ENCODE results near the gene SLC15A3. TPM values are rescaled to one million over a fixed set of nuclear protein-coding genes. Genes with fewer than 3 reads are reported as not detected.

The SLC15A3 gene
- total and polyA plus RNA-seq, 2 donors from 2014 or later, result 26.6 to 27.0 TPM

- no peaks in the 10 kb centered on the region for H3K9me3 ChIP-seq (ENCODE audit: control insufficient read depth in 2 of 3, insufficient read depth in 1 of 3, low read length in 3 of 3)
- no peaks in the 10 kb centered on the region for H3K4me1 ChIP-seq (ENCODE audit: control insufficient read depth in 2 of 3, insufficient read depth in 2 of 3, low read depth in 1 of 3, low read length in 3 of 3)
- TF ChIP-seq, protein P1, sequence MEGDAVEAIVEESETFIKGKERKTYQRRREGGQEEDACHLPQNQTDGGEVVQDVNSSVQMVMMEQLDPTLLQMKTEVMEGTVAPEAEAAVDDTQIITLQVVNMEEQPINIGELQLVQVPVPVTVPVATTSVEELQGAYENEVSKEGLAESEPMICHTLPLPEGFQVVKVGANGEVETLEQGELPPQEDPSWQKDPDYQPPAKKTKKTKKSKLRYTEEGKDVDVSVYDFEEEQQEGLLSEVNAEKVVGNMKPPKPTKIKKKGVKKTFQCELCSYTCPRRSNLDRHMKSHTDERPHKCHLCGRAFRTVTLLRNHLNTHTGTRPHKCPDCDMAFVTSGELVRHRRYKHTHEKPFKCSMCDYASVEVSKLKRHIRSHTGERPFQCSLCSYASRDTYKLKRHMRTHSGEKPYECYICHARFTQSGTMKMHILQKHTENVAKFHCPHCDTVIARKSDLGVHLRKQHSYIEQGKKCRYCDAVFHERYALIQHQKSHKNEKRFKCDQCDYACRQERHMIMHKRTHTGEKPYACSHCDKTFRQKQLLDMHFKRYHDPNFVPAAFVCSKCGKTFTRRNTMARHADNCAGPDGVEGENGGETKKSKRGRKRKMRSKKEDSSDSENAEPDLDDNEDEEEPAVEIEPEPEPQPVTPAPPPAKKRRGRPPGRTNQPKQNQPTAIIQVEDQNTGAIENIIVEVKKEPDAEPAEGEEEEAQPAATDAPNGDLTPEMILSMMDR (IDR thresholded peaks at IDR 0.05; ENCODE audit: borderline replicate concordance, extremely low read depth, insufficient read depth), result no peak
- H3K27me3 ChIP-seq (ENCODE audit: control insufficient read depth, insufficient read depth, low read length), result no peaks in the 10 kb centered on the region
- no peak overlapping the region for H3K9ac ChIP-seq (ENCODE audit: low read length in 3 of 3)
- no peak overlapping the region for H3K4me3 ChIP-seq (ENCODE audit: low read length in 3 of 3)
- no peaks in the 10 kb centered on the region for H3K36me3 ChIP-seq (ENCODE audit: control insufficient read depth in 2 of 3, insufficient read depth in 3 of 3, low read length in 3 of 3)
- FAIRE-seq, result no peak
- DNase-seq, result no peak
- H3K27ac ChIP-seq (ENCODE audit: low read depth in 2 of 2, low read length in 2 of 2), result no peak overlapping the region
- intact Hi-C loops (cut with DNase I), result no loop called here
Observed at GRCh38 chr11:60933416-60934123, 18.4 kb downstream of the SLC15A3 start.

DNA sequence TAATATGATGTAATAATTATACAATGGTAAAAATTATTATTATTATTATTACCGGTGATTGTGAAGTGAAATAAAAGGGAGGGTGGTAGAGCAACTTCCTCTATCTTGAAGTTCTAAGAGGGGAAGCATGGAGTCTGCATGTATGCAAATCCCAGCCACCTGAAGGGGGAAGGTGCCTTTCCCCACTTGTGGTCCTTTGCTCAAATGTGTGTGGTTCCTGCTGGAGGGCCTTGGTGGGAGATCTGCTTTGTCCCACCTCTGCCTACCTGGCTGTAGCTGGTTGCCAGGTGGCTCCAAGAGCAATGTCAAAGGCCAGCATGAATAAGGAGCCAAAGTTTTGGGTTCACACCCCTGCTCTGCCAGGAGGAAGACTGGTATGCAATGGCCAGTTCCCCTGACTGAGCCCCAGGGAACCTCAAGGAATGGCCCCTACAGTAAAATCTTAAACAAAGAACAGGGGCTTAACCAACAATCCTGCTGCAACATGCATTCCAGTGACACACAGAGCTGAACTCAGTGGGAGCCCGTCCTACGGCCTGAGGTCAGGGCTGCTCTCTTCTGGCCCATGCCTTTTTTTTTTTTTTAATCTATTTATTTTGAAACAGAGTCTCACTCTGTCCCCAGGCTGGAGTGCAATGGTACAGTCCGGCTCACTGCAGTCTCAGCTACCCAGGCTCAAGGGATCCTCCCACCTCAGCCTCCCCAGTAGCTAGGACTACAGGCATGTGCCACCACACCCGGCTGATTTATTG, 19.2 kb downstream of the SLC15A3 start:
- Histone ChIP-seq H3K4me3 (ENCODE audit: low read length in 3 of 3) (no peak overlapping the region), H3K27ac (ENCODE audit: low read depth in 2 of 2, low read length in 2 of 2) (no peak overlapping the region), H3K9ac (ENCODE audit: low read length in 3 of 3) (no peak overlapping the region), H3K27me3 (ENCODE audit: control insufficient read depth, insufficient read depth, low read length) (no peaks in the 10 kb centered on the region), H3K9me3 (ENCODE audit: control insufficient read depth in 2 of 3, insufficient read depth in 1 of 3, low read length in 3 of 3) (no peaks in the 10 kb centered on the region), H3K36me3 (ENCODE audit: control insufficient read depth in 2 of 3, insufficient read depth in 3 of 3, low read length in 3 of 3) (no peaks in the 10 kb centered on the region), H3K4me1 (ENCODE audit: control insufficient read depth in 2 of 3, insufficient read depth in 2 of 3, low read depth in 1 of 3, low read length in 3 of 3) (no peaks in the 10 kb centered on the region)
- intact Hi-C loops (cut with DNase I), result no loop called here
- TF ChIP-seq, protein P1 (IDR thresholded peaks at IDR 0.05; ENCODE audit: borderline replicate concordance, extremely low read depth, insufficient read depth), result no peak
- DNase-seq (no peak), FAIRE-seq (no peak)

DNA sequence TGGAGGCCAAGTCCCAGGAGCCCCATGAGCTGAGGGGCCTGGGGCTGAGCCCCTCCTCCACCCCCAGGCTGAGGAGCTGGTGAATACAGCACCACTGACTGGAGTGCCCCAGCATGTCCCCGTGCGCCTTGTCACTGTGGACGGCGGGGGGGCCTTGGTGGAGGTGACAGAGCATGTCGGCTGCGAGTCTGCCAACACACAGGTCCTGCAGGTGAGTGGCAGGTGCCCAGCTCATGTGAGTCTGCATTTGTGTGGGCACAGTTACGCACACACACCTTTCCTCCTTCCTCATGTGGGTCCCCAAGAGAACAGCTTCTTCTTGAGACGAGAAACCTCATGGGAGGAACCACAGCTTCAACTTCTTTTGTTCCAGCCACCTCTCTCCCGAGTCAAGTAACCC, 20.1 kb downstream of the SLC15A3 start:
- no peaks in the 10 kb centered on the region for H3K36me3 ChIP-seq (ENCODE audit: control insufficient read depth in 2 of 3, insufficient read depth in 3 of 3, low read length in 3 of 3)
- no peaks in the 10 kb centered on the region for H3K9me3 ChIP-seq (ENCODE audit: control insufficient read depth in 2 of 3, insufficient read depth in 1 of 3, low read length in 3 of 3)
- intact Hi-C loops (cut with DNase I), result no loop called here
- H3K4me3 ChIP-seq (ENCODE audit: low read length in 3 of 3), result no peak overlapping the region
- FAIRE-seq, result no peak
- no peak overlapping the region for H3K9ac ChIP-seq (ENCODE audit: low read length in 3 of 3)
- TF ChIP-seq, protein P1 (IDR thresholded peaks at IDR 0.05; ENCODE audit: borderline replicate concordance, extremely low read depth, insufficient read depth), result no peak
- H3K4me1 ChIP-seq (ENCODE audit: control insufficient read depth in 2 of 3, insufficient read depth in 2 of 3, low read depth in 1 of 3, low read length in 3 of 3), result no peaks in the 10 kb centered on the region
- DNase-seq, result no peak
- no peak overlapping the region for H3K27ac ChIP-seq (ENCODE audit: low read depth in 2 of 2, low read length in 2 of 2)
- H3K27me3 ChIP-seq (ENCODE audit: control insufficient read depth, insufficient read depth, low read length), result no peaks in the 10 kb centered on the region

Data from kidney (tissue), 14 donors.